NCI-H2107 treated with DMSO at 0.1 percent for 48 hours (cell line): ENCODE data around the gene NEB.
"Not testable (repeated sequence)": the region's sequence is repeated elsewhere in the genome, so short reads cannot be mapped to it uniquely, and the experiment has no call there.

ENCODE experiments used
- DNase-seq: peaks from one replicate; lab custom pipeline; 2025; ENCODE audit not compliant: unreplicated experiment; lab: John Stamatoyannopoulos, UW

Gene NEB

GRCh38 chr2:151760139-151760650, 25.9 kb upstream of the NEB start:
- no peak for DNase-seq

- no peak for DNase-seq
These were observed 24.5 kb upstream of the NEB start for GRCh38 chr2:151758744-151759143.

GRCh38 chr2:151757861-151758260, 23.6 kb upstream of the NEB start:
- DNase-seq, result peak; percentile 70

- DNase-seq, result no peak
These were observed 22.5 kb upstream of the NEB start for GRCh38 chr2:151756820-151757219.

- no peak for DNase-seq
These were observed 20.1 kb upstream of the NEB start for GRCh38 chr2:151754253-151754897.

GRCh38 chr2:151753540-151753939, 19.3 kb upstream of the NEB start:
- DNase-seq, result no peak

- not testable (repeated sequence) for DNase-seq
These were observed 11.0 kb upstream of the NEB start for GRCh38 chr2:151745261-151745660.

- no peak for DNase-seq
These were observed 3.9 kb downstream of the NEB start for GRCh38 chr2:151730262-151730975.

- DNase-seq, result no peak
These were observed 4.4 kb downstream of the NEB start for GRCh38 chr2:151729837-151730236.

- no peak for DNase-seq
These were observed 4.9 kb downstream of the NEB start for GRCh38 chr2:151729415-151729811.

GRCh38 chr2:151728804-151729414, 5.4 kb downstream of the NEB start:
- DNase-seq, result no peak

- no peak for DNase-seq
These were observed 6.4 kb downstream of the NEB start for GRCh38 chr2:151727593-151728552.

GRCh38 chr2:151721161-151721560, 13.1 kb downstream of the NEB start:
- no peak for DNase-seq

GRCh38 chr2:151720521-151720920, 13.8 kb downstream of the NEB start:
- DNase-seq, result no peak

GRCh38 chr2:151718796-151719195, 15.5 kb downstream of the NEB start:
- no peak for DNase-seq

- DNase-seq, result no peak
These were observed 16.0 kb downstream of the NEB start for GRCh38 chr2:151718247-151718646.

- DNase-seq, result no peak
These were observed 17.6 kb downstream of the NEB start for GRCh38 chr2:151716721-151717120.

GRCh38 chr2:151713291-151713903, 20.9 kb downstream of the NEB start:
- no peak for DNase-seq

- DNase-seq, result no peak
These were observed 23.3 kb downstream of the NEB start for GRCh38 chr2:151711025-151711424.

- no peak for DNase-seq
These were observed 25.5 kb downstream of the NEB start for GRCh38 chr2:151708788-151709187.

- no peak for DNase-seq
These were observed 26.4 kb downstream of the NEB start for GRCh38 chr2:151707857-151708256.
